GM23248 (cell line): ENCODE measurements around the gene EOLA1. TPM values are rescaled to one million over a fixed set of nuclear protein-coding genes. Genes with fewer than 3 reads are reported as not detected.
"Not testable (repeated sequence)": the region's sequence is repeated elsewhere in the genome, so short reads cannot be mapped to it uniquely, and the experiment has no call there.

Experiments
- DNase-seq: peaks from one replicate; pipeline ENCODE4 v3.0.0-alpha.2; 2015
- H2AFZ ChIP-seq: fragments of 200-600 bp; sonication (generic); 2 replicates; pipeline ENCODE4 v1.6.1; 2016; ENCODE audit warnings: antibody characterized with exemption
- H3F3A ChIP-seq: fragments of 200-600 bp; sonication (generic); 2 replicates; pipeline ENCODE4 v1.6.1; 2016; ENCODE audit warnings: mild to moderate bottlenecking, antibody characterized with exemption, mixed run types; ENCODE audit not compliant: insufficient read depth
- H3K27ac ChIP-seq: fragments of 200-600 bp; sonication (generic); 2 replicates; pipeline ENCODE4 v1.5.1; 2016; ENCODE audit warnings: mild to moderate bottlenecking
- H3K27me3 ChIP-seq: fragments of 200-600 bp; sonication (generic); replicated peaks from 2 replicates; pipeline ENCODE4 v1.6.1; 2016; ENCODE audit warnings: mild to moderate bottlenecking; ENCODE audit not compliant: insufficient read depth
- H3K36me3 ChIP-seq: fragments of 200-600 bp; sonication (generic); 2 replicates; pipeline ENCODE4 v1.6.1; 2016; ENCODE audit warnings: low read depth, mild to moderate bottlenecking
- H3K4me1 ChIP-seq: fragments of 200-600 bp; sonication (generic); 2 replicates; pipeline ENCODE4 v1.6.1; 2016; ENCODE audit warnings: mild to moderate bottlenecking; ENCODE audit not compliant: insufficient read depth
- H3K4me2 ChIP-seq: fragments of 200-600 bp; sonication (generic); one replicate; pipeline ENCODE4 v1.6.1; 2016; ENCODE audit warnings: mild to moderate bottlenecking; ENCODE audit not compliant: unreplicated experiment
- H3K4me3 ChIP-seq: fragments of 200-600 bp; sonication (generic); 2 replicates; pipeline ENCODE4 v1.5.1; 2016; ENCODE audit warnings: mild to moderate bottlenecking
- H3K79me2 ChIP-seq: fragments of 200-600 bp; sonication (generic); 2 replicates; pipeline ENCODE4 v1.6.1; 2016; ENCODE audit warnings: mild to moderate bottlenecking; ENCODE audit not compliant: insufficient read depth
- H3K9ac ChIP-seq: fragments of 200-600 bp; sonication (generic); 2 replicates; pipeline ENCODE4 v1.6.1; 2016; ENCODE audit warnings: mild to moderate bottlenecking
- H3K9me2 ChIP-seq: fragments of 200-600 bp; sonication (generic); 2 replicates; pipeline ENCODE4 v1.6.1; 2016; ENCODE audit warnings: mixed run types, mild to moderate bottlenecking, moderate library complexity; ENCODE audit not compliant: insufficient read depth
- H3K9me3 ChIP-seq: fragments of 200-600 bp; sonication (generic); one replicate; pipeline ENCODE4 v1.6.1; 2017; ENCODE audit warnings: low read depth
- H4K20me1 ChIP-seq: fragments of 200-600 bp; sonication (generic); 2 replicates; pipeline ENCODE4 v1.6.0; 2016; ENCODE audit not compliant: insufficient read depth
- EZH2 ChIP-seq: fragments of 200-600 bp; sonication (generic); IDR thresholded peaks from 2 replicates; pipeline ENCODE4 v1.6.1; 2018; ENCODE audit warnings: antibody characterized with exemption, mild to moderate bottlenecking; ENCODE audit not compliant: insufficient read depth, poor library complexity, severe bottlenecking
- EZH2phosphoT487 ChIP-seq: fragments of 200-600 bp; sonication (generic); IDR thresholded peaks from 2 replicates; pipeline ENCODE4 v1.6.1; 2018; ENCODE audit warnings: antibody characterized with exemption, moderate library complexity, mild to moderate bottlenecking, low read depth; ENCODE audit not compliant: insufficient read depth
- WGBS, 2 experiments: methylation state at CpG; one replicate each; pipeline ENCODE4 v1.1.6; 2015 to 2017; ENCODE audit warnings: low lambda C conversion rate in 2 of 2, low coverage in 1 of 2; ENCODE audit errors: missing lambda C conversion rate in 2 of 2; 5-methylcytosine and 5-hydroxymethylcytosine counted together
- in situ Hi-C: fragments of 300-500 bp; cut with MboI; formaldehyde crosslinking; loops from 2 replicates; pipeline ENCODE4 v1.15.0; 2020
- polyA plus RNA-seq: library from polyadenylated mRNA; unstranded; fragments of >200 nt; fragmentation: Nextera tagmentation; extraction: Ambion mirVana; gene quantifications from 2 replicates; pipeline ENCODE4 v1.2.1, GENCODE V29; 2016
- total RNA-seq: library from RNA; depleted of rRNA; stranded (reverse); fragments of >200 nt; shearing (Covaris generic); gene quantifications from 2 replicates; pipeline ENCODE4 v1.2.3, GENCODE V29; 2014

EOLA1 gene
- total and polyA plus RNA-seq, 2 experiments from 2014 or later, result 10.4 to 12.0 TPM

- no peak overlapping the region for H3K9ac ChIP-seq
- no peaks in the 10 kb centered on the region for H3K4me1 ChIP-seq
- no peak overlapping the region for H3K27ac ChIP-seq
- H3K4me2 ChIP-seq, result no peak overlapping the region
- no peak for TF ChIP-seq EZH2
- no peak for TF ChIP-seq EZH2phosphoT487
- no peaks in the 10 kb centered on the region for H3K9me3 ChIP-seq
- H3K9me2 ChIP-seq, result no peaks in the 10 kb centered on the region
- H3K27me3 ChIP-seq, result no peaks in the 10 kb centered on the region
- DNase-seq, result peak; percentile 74
- H2AFZ ChIP-seq, result no peak overlapping the region
- WGBS, 2 experiments, result 59 to 69% methylated on average over 6 of the region's 6 CpGs
- no peaks in the 10 kb centered on the region for H4K20me1 ChIP-seq
- in situ Hi-C loops, result no loop called here
- no peaks in the 10 kb centered on the region for H3K36me3 ChIP-seq
- no peaks in the 10 kb centered on the region for H3K79me2 ChIP-seq
- no peak overlapping the region for H3K4me3 ChIP-seq
- no peaks in the 10 kb centered on the region for H3F3A ChIP-seq
These were observed 29.9 kb downstream of the EOLA1 start for GRCh38 chrX:149570668-149571067.

- H3K4me3 ChIP-seq, result no peak overlapping the region
- H3K36me3 ChIP-seq, result no peaks in the 10 kb centered on the region
- no peak overlapping the region for H3K27ac ChIP-seq
- no peak overlapping the region for H2AFZ ChIP-seq
- no peaks in the 10 kb centered on the region for H4K20me1 ChIP-seq
- H3K9me3 ChIP-seq, result no peaks in the 10 kb centered on the region
- H3K4me2 ChIP-seq, result no peak overlapping the region
- no peak for TF ChIP-seq EZH2phosphoT487
- TF ChIP-seq EZH2, result no peak
- no peak overlapping the region for H3K9ac ChIP-seq
- 68 to 81% methylated on average over 7 of the region's 7 CpGs for WGBS, 2 experiments
- no peaks in the 10 kb centered on the region for H3K27me3 ChIP-seq
- in situ Hi-C loops, result no loop called here
- no peaks in the 10 kb centered on the region for H3K9me2 ChIP-seq
- DNase-seq, result no peak
- no peaks in the 10 kb centered on the region for H3F3A ChIP-seq
- no peaks in the 10 kb centered on the region for H3K79me2 ChIP-seq
- H3K4me1 ChIP-seq, result no peaks in the 10 kb centered on the region
These were observed 31.0 kb downstream of the EOLA1 start for GRCh38 chrX:149571770-149572169.

- in situ Hi-C loops, result no loop called here
- Histone ChIP-seq H3K9me2 (no peaks in the 10 kb centered on the region), H4K20me1 (no peaks in the 10 kb centered on the region), H3K36me3 (no peaks in the 10 kb centered on the region), H3K4me2 (no peak overlapping the region), H3K27me3 (no peaks in the 10 kb centered on the region), H3K9ac (no peak overlapping the region), H3K79me2 (no peaks in the 10 kb centered on the region), H3K27ac (peak overlapping the region; percentile 27; the same call in 1 of the 2 replicates), H3K4me1 (no peaks in the 10 kb centered on the region), H3K4me3 (no peak overlapping the region), H3F3A (no peaks in the 10 kb centered on the region), H3K9me3 (no peaks in the 10 kb centered on the region), H2AFZ (no peak overlapping the region; the same call in 1 of the 2 replicates)
- DNase-seq, result peak; percentile 26
- WGBS, 2 experiments, result 17 to 20% methylated on average over 1 of the region's 1 CpG
- no peak for TF ChIP-seq EZH2
- no peak for TF ChIP-seq EZH2phosphoT487
These were observed 31.9 kb downstream of the EOLA1 start for GRCh38 chrX:149572743-149573142.

- not testable (repeated sequence) for H3F3A ChIP-seq, H3K4me3 ChIP-seq
These were observed 32.6 kb downstream of the EOLA1 start for GRCh38 chrX:149573456-149573855.

GRCh38 chrX:149585631-149586030 lies 44.8 kb downstream of the EOLA1 start:
- H3K4me2 ChIP-seq, H2AFZ ChIP-seq, H3K4me3 ChIP-seq, DNase-seq, H3K36me3 ChIP-seq, H3K4me1 ChIP-seq, H3K79me2 ChIP-seq, H3K27me3 ChIP-seq, H3K9me2 ChIP-seq, H3K27ac ChIP-seq, H3K9me3 ChIP-seq, in situ Hi-C loops, H3F3A ChIP-seq, H4K20me1 ChIP-seq, H3K9ac ChIP-seq: not testable (repeated sequence)
- 60 to 82% methylated on average over 1 to 3 of the region's 17 CpGs for WGBS, 2 experiments

More at GRCh38 chrX:149573456-149573855, 32.6 kb downstream of the EOLA1 start:
- H3K36me3 ChIP-seq, H4K20me1 ChIP-seq, H3K9me2 ChIP-seq, in situ Hi-C loops, DNase-seq, H3K79me2 ChIP-seq, H3K4me1 ChIP-seq, H3K9ac ChIP-seq, H3K4me2 ChIP-seq, H2AFZ ChIP-seq, H3K27ac ChIP-seq, H3K27me3 ChIP-seq, H3K9me3 ChIP-seq: not testable (repeated sequence)
- no CpG with 5 or more reads among the region's 1 CpG for WGBS, 2 experiments

DNA sequence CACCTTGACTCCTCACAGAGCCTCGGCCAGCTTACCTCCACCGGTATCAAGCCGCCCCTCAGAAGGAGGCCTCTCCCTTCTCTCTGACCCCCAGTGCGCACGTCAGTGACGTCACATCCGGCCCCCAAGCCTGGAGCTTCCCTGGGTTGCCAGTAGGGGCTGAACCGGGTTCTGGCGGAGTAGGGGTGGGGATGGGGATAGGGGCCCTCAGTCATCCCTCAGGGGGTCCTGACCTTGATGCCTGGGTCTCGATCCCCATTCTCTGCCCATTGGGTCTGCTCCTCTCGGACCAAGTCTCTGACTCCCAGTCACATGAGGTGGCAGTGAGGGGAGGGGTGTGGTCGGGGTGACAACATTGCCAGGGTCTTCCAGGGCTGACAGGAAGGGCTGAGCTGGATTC lies 46.5 kb downstream of the EOLA1 start, which contains the start of gene MAGEA9B:
MAGEA9B (minus strand) TSS at position 101 of the 400 bp plus-strand sequence. CDS start 4,280 bp downstream, outside the sequence.
- H3K4me2 ChIP-seq, H3K27ac ChIP-seq, H3K27me3 ChIP-seq, H4K20me1 ChIP-seq, H2AFZ ChIP-seq, H3K4me3 ChIP-seq, H3K36me3 ChIP-seq, DNase-seq, H3K9ac ChIP-seq, H3K4me1 ChIP-seq, H3K79me2 ChIP-seq, H3F3A ChIP-seq, H3K9me2 ChIP-seq, H3K9me3 ChIP-seq, in situ Hi-C loops: not testable (repeated sequence)
- no CpG with 5 or more reads among the region's 12 CpGs for WGBS, 2 experiments

- H3F3A ChIP-seq, H3K79me2 ChIP-seq, H3K36me3 ChIP-seq, H3K9me2 ChIP-seq, DNase-seq, H3K27ac ChIP-seq, H3K4me2 ChIP-seq, H3K4me3 ChIP-seq, in situ Hi-C loops, H3K27me3 ChIP-seq, H3K4me1 ChIP-seq, H3K9ac ChIP-seq, H4K20me1 ChIP-seq, H2AFZ ChIP-seq, H3K9me3 ChIP-seq: not testable (repeated sequence)
- WGBS, 2 experiments, result no CpG with 5 or more reads among the region's 7 CpGs
These were observed 50.2 kb downstream of the EOLA1 start for GRCh38 chrX:149590993-149591392.
